Loucy (cell line): Measurements from ENCODE around the gene RBM26.

Experiments used
- H2AFZ ChIP-seq: fragments of 200-600 bp; sonication (generic); 2 replicates; pipeline ENCODE4 v1.6.0; 2016; ENCODE audit warnings: antibody characterized with exemption, mild to moderate bottlenecking, low read length, moderate library complexity
- H3F3A ChIP-seq: fragments of 200-600 bp; 2 replicates; pipeline ENCODE4 v1.6.0; 2016; ENCODE audit warnings: antibody characterized with exemption, low read depth, mild to moderate bottlenecking
- H3K27me3 ChIP-seq: fragments of 200-600 bp; sonication (generic); 2 replicates; pipeline ENCODE4 v1.6.1; 2014; ENCODE audit warnings: low read length, mild to moderate bottlenecking; ENCODE audit not compliant: insufficient read depth, poor library complexity, severe bottlenecking
- H3K36me3 ChIP-seq: fragments of 200-600 bp; sonication (generic); 2 replicates; pipeline ENCODE4 v1.6.1; 2016; ENCODE audit warnings: low read length; ENCODE audit not compliant: insufficient read depth
- H3K4me1 ChIP-seq: fragments of 200-600 bp; sonication (generic); 2 replicates; pipeline ENCODE4 v1.5.1; 2014; ENCODE audit warnings: low read length, mild to moderate bottlenecking; ENCODE audit not compliant: insufficient read depth, poor library complexity, severe bottlenecking
- H3K4me2 ChIP-seq: fragments of 200-600 bp; sonication (generic); 2 replicates; pipeline ENCODE4 v1.6.0; 2014; ENCODE audit warnings: antibody characterized with exemption, low read length, low read depth, mild to moderate bottlenecking; ENCODE audit not compliant: poor library complexity, severe bottlenecking
- H3K4me3 ChIP-seq: fragments of 200-600 bp; sonication (generic); 2 replicates; pipeline ENCODE4 v1.5.1; 2014; ENCODE audit warnings: low read length, mild to moderate bottlenecking, mixed read lengths; ENCODE audit not compliant: poor library complexity, severe bottlenecking
- H3K79me2 ChIP-seq: fragments of 200-600 bp; sonication (generic); 2 replicates; pipeline ENCODE4 v1.6.1; 2014; ENCODE audit warnings: low read length; ENCODE audit not compliant: insufficient read depth
- H3K9ac ChIP-seq: fragments of 200-600 bp; sonication (generic); 2 replicates; pipeline ENCODE4 v1.6.0; 2014; ENCODE audit warnings: mild to moderate bottlenecking, low read depth, low read length, moderate library complexity; ENCODE audit not compliant: poor library complexity, severe bottlenecking
- H3K9me2 ChIP-seq: fragments of 200-600 bp; sonication (generic); replicated peaks from 2 replicates; pipeline ENCODE4 v1.6.1; 2016; ENCODE audit warnings: low read depth, low read length, mixed read lengths
- H3K9me3 ChIP-seq: fragments of 200-600 bp; sonication (generic); 2 replicates; pipeline ENCODE4 v1.6.1; 2014; ENCODE audit warnings: mild to moderate bottlenecking, antibody characterized with exemption, low read length, low read depth; ENCODE audit not compliant: insufficient read depth
- H4K20me1 ChIP-seq: fragments of 200-600 bp; sonication (generic); 2 replicates; pipeline ENCODE4 v1.6.0; 2014; ENCODE audit warnings: antibody characterized with exemption, low read length, mild to moderate bottlenecking; ENCODE audit not compliant: insufficient read depth, poor library complexity, severe bottlenecking
- EZH2phosphoT487 ChIP-seq: fragments of 200-600 bp; IDR thresholded peaks from 2 replicates; pipeline ENCODE4 v1.6.1; 2018; ENCODE audit warnings: antibody characterized with exemption, mild to moderate bottlenecking, moderate library complexity, borderline replicate concordance
- TF ChIP-seq, protein P1 (sequence below): fragments of 200-600 bp; sonication (generic); conservative IDR thresholded peaks from 2 replicates; pipeline ENCODE4 v1.5.1; 2014; ENCODE audit warnings: mild to moderate bottlenecking, antibody characterized with exemption, low read length

Gene RBM26

GRCh38 chr13:79376843-79377242, 29.2 kb downstream of the RBM26 start:
- Histone ChIP-seq H3K36me3 (peaks cover 47% of the 10 kb centered on the region), H3K79me2 (peaks cover 41% of the 10 kb centered on the region)

DNA sequence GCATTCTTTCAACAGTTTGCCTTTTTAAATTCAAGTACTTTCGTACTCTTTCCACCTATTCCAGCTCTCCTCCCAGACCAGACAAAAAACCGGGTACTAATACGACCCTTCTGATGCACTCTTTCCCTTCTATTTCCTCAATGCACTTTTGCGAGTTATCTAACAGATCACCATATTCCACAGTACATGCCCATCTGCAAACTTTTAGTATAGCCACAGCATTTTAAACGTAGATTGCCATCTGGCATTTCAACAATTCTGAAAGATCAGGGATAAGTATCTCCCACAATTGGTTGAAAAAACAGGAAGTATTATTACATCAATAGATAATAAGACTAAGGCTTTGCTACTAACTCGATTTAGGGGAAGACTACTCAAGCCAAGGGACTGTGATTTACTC, 31.5 kb downstream of the RBM26 start:
- Histone ChIP-seq H3K9me3 (no peaks in the 10 kb centered on the region), H3K36me3 (peaks cover 70% of the 10 kb centered on the region), H3K27me3 (no peaks in the 10 kb centered on the region), H3F3A (no peaks in the 10 kb centered on the region), H3K4me1 (no peaks in the 10 kb centered on the region), H3K9me2 (no peaks in the 10 kb centered on the region), H4K20me1 (peaks cover 19% of the 10 kb centered on the region), H3K4me3 (no peak overlapping the region), H3K79me2 (peaks cover 18% of the 10 kb centered on the region), H3K4me2 (no peak overlapping the region), H3K9ac (no peak overlapping the region), H2AFZ (no peak overlapping the region)
- TF ChIP-seq, protein P1, sequence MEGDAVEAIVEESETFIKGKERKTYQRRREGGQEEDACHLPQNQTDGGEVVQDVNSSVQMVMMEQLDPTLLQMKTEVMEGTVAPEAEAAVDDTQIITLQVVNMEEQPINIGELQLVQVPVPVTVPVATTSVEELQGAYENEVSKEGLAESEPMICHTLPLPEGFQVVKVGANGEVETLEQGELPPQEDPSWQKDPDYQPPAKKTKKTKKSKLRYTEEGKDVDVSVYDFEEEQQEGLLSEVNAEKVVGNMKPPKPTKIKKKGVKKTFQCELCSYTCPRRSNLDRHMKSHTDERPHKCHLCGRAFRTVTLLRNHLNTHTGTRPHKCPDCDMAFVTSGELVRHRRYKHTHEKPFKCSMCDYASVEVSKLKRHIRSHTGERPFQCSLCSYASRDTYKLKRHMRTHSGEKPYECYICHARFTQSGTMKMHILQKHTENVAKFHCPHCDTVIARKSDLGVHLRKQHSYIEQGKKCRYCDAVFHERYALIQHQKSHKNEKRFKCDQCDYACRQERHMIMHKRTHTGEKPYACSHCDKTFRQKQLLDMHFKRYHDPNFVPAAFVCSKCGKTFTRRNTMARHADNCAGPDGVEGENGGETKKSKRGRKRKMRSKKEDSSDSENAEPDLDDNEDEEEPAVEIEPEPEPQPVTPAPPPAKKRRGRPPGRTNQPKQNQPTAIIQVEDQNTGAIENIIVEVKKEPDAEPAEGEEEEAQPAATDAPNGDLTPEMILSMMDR: no peak
- TF ChIP-seq EZH2phosphoT487: no peak

More at GRCh38 chr13:79376843-79377242, 29.2 kb downstream of the RBM26 start:
- Histone ChIP-seq H4K20me1 (peaks cover 35% of the 10 kb centered on the region), H2AFZ (no peak overlapping the region), H3K4me1 (peaks cover 15% of the 10 kb centered on the region), H3K9ac (no peak overlapping the region), H3K27me3 (no peaks in the 10 kb centered on the region), H3F3A (no peaks in the 10 kb centered on the region), H3K4me3 (no peak overlapping the region), H3K4me2 (no peak overlapping the region), H3K9me3 (no peaks in the 10 kb centered on the region), H3K9me2 (no peaks in the 10 kb centered on the region)
- no peak for TF ChIP-seq EZH2phosphoT487
- TF ChIP-seq, protein P1: no peak

DNA sequence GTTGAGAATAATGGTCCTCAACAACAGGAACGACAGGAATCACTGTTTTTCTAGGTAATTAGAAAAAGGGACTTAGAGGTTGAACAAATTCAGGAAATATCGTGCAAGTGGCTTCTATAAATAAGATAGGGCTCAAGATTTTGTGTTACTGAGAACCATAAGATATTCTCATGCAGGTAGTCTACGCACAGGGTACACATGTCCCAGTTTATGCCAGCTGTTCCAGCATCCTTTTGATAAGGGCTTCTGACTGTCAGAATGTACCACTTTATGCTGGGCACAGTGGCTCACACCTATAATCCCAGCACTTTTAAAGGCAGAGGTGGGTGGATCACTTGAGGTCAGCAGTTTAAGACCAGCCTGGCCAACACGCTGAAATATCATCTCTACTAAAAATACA, 32.1 kb downstream of the RBM26 start:
- Histone ChIP-seq H3K79me2 (peaks cover 12% of the 10 kb centered on the region), H3K9me2 (no peaks in the 10 kb centered on the region), H3F3A (no peaks in the 10 kb centered on the region), H3K36me3 (peaks cover 76% of the 10 kb centered on the region), H3K9ac (no peak overlapping the region), H3K9me3 (no peaks in the 10 kb centered on the region), H3K27me3 (no peaks in the 10 kb centered on the region), H3K4me1 (no peaks in the 10 kb centered on the region), H3K4me3 (no peak overlapping the region), H3K4me2 (no peak overlapping the region), H2AFZ (no peak overlapping the region), H4K20me1 (peaks cover 15% of the 10 kb centered on the region)
- TF ChIP-seq EZH2phosphoT487: no peak
- TF ChIP-seq, protein P1: no peak
